ENCODE data around the gene BPIFB6.

The BPIFB6 gene

DNA sequence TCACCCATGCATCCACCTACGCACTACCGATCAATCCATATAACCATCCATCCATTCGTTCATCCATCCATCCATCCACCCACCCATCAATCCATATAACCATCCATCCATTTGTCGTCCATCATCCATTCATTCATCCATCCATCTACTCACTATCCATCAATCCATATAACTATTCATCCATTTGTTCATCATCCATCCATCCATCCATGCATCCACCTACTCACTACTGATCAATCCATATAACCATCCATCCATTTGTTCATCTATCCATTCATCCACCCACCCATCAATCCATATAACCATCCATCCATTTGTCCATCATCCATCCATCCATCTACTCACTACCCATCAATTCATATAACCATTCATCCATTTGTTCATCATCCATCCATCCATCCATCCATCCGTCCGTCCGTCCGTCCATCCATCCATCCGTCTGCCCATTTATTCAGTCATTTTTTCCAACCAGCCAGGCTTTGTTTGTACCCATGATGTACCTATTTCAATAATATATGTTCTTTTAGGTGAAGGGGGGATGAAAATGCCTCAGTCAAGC is 6.1 kb upstream of the BPIFB6 start:
- 100% methylated on average over 8 of the region's 9 CpGs for WGBS (ENCODE audit: insufficient coverage, insufficient read length)
- no peaks in the 10 kb centered on the region for H3K27me3 ChIP-seq (ENCODE audit: control insufficient read depth, insufficient read depth, low read length)

DNA sequence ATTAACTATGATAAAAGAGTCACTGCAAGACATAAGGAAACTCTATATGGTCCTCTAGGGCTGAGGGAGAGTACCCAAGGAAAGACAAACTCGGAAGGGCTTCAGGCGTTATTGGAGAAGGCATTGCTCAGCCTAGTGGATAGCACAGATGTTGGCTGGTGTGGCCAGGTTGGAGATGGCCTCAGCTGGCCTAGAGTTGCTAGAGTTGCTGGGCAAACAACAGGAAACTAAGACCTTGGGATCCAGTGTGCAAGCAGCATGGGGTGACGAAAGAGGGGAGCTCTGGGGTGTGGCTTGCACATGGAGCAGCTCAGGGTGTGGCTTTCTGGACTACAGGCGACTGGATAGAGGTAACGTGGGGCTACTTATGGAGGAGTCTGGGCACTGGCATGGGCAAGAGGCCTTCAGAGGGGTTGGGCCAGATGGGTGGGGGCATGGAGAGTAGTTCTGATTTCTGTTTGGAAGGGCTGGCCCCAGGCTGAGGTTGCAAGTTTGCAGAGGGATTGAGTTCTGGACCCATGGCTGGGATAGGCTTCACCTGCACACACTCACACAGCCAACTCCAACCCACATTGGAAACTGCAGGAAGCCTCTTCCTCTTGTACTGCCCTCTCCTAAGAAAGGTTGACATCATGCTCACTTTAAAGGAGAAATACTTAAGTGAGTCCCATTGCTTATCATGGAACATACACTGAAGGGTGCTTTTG is 5.2 kb upstream of the BPIFB6 start:
- no peaks in the 10 kb centered on the region for H3K9me3 ChIP-seq (ENCODE audit: control insufficient read depth, insufficient read depth, low read length)
- H3K4me1 ChIP-seq (ENCODE audit: control insufficient read depth, insufficient read depth, low read length): no peaks in the 10 kb centered on the region; the same call in 1 of the 2 replicates
- no peaks in the 10 kb centered on the region for H3K27me3 ChIP-seq (ENCODE audit: control insufficient read depth, insufficient read depth, low read length)
- H3K4me3 ChIP-seq (ENCODE audit: low read length): no peak overlapping the region
- no CpG with 5 or more reads among the region's 5 CpGs for WGBS (ENCODE audit: insufficient coverage, insufficient read length)
- no peak for DNase-seq (ENCODE audit: low read depth, low spot score)
- no peaks in the 10 kb centered on the region for H3K36me3 ChIP-seq (ENCODE audit: control insufficient read depth, insufficient read depth, low read length)
- H3K27ac ChIP-seq (ENCODE audit: low read length): no peak overlapping the region

More for the DNA sequence above, 6.1 kb upstream of the BPIFB6 start:
- DNase-seq (ENCODE audit: low read depth, low spot score): no peak
- no peak overlapping the region for H3K27ac ChIP-seq (ENCODE audit: low read length)
- H3K4me3 ChIP-seq (ENCODE audit: low read length): no peak overlapping the region
- no peaks in the 10 kb centered on the region for H3K36me3 ChIP-seq (ENCODE audit: control insufficient read depth, insufficient read depth, low read length)
- H3K4me1 ChIP-seq (ENCODE audit: control insufficient read depth, insufficient read depth, low read length): no peaks in the 10 kb centered on the region; the same call in 1 of the 2 replicates
- H3K9me3 ChIP-seq (ENCODE audit: control insufficient read depth, insufficient read depth, low read length): no peaks in the 10 kb centered on the region

DNA sequence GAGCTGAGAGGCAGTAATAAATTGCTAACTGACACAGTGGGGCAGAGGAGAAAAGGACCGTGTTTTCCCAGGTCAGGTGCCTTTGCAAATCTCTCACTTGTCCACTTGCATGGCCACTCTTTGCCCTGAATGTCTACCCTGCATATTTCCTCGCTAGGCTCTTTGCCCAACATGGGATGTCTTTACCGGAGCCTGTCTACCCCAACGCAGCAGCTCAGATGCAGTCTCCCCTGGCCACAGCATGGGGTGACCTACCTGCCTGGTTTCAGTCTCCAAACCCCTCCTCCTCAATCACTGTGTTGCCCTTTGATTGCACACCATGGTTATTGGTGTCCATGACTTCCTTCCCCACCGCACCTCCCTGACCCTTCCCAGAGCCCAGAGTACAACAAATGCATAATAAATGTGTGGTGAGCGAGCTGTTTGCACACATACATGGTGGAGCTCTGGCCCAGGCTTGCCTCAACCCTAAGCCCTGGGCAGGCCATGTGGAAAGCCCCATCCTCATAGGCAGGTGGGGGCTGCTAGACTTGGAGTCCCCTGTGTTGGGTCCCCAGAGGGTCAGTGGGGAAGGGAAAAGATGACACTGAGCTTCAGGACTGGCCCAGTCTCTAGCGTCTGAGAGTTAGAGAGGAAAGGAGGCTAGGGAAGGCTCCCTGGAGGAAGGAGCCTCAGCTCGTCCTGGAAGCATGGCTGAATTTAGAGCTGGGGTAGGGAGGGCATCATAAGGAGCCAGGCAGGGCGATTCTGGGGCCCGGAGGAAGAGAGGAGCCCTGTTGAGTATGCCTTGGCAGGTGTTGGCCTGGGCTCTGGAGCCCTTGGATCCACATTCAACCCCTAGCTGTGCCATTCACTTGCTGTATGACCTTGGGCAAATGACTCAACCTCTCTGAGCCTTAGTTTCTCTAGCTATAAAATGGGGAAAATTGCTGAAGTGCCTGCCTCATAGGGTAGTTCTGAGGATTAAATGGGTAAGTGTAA is 4.4 kb upstream of the BPIFB6 start:
- H3K4me1 ChIP-seq (ENCODE audit: control insufficient read depth, insufficient read depth, low read length): no peaks in the 10 kb centered on the region; the same call in 1 of the 2 replicates
- H3K9me3 ChIP-seq (ENCODE audit: control insufficient read depth, insufficient read depth, low read length): no peaks in the 10 kb centered on the region
- H3K27ac ChIP-seq (ENCODE audit: low read length): no peak overlapping the region
- no peaks in the 10 kb centered on the region for H3K27me3 ChIP-seq (ENCODE audit: control insufficient read depth, insufficient read depth, low read length)
- no peaks in the 10 kb centered on the region for H3K36me3 ChIP-seq (ENCODE audit: control insufficient read depth, insufficient read depth, low read length)
- DNase-seq (ENCODE audit: low read depth, low spot score): no peak
- no CpG with 5 or more reads among the region's 10 CpGs for WGBS (ENCODE audit: insufficient coverage, insufficient read length)
- no peak overlapping the region for H3K4me3 ChIP-seq (ENCODE audit: low read length)

DNA sequence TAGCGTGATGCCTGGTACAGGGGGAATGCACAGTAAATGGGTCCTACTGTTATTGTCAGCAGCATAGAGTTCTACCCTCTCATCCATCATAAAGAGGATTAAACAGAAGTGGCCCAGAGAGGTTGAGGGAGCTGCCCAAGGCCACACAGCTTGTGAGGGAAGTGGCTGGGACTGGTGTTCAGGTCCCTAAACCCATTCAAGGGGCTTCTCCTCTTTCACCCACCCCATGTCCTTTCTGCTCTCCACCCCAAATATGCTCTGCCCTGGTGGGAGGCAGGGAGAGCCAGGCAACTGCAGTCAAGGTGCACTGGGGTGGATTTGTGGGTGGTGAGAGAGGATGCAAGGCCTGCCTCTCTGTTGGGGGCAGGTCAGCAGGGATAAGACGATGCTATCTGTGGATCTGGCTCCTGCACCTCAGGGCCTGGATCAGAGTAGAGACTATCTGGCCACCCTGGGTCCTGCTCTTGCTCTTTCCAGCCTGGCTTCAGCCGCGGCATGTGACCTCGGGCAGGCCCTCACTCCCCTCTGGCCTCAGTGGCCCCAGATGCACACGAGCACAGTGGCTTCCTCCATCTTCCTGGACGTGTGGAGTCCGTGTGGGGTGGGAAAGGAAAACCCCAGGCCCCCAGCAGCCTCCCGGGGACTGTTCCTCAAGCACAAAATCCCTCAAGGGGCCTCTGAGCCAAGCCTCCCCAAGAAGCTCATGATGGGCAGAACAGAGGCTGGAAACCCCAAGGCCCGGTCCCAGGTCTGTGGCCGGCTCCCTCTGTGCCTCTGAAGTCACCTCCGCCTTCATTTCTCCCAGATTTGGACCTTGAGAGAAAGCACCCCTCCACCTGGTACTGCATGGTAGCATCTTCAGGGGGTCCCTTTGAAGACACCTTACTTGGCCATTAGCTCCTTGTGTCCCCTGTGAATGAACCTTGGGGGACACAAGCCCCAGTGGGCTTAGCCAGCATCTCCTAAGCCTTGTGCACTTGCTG is 3.4 kb upstream of the BPIFB6 start:
- H3K4me3 ChIP-seq (ENCODE audit: low read length): no peak overlapping the region
- H3K27me3 ChIP-seq (ENCODE audit: control insufficient read depth, insufficient read depth, low read length): no peaks in the 10 kb centered on the region
- WGBS (ENCODE audit: insufficient coverage, insufficient read length): no CpG with 5 or more reads among the region's 12 CpGs
- H3K9me3 ChIP-seq (ENCODE audit: control insufficient read depth, insufficient read depth, low read length): no peaks in the 10 kb centered on the region
- H3K36me3 ChIP-seq (ENCODE audit: control insufficient read depth, insufficient read depth, low read length): no peaks in the 10 kb centered on the region
- H3K27ac ChIP-seq (ENCODE audit: low read length): no peak overlapping the region
- no peaks in the 10 kb centered on the region; the same call in 1 of the 2 replicates for H3K4me1 ChIP-seq (ENCODE audit: control insufficient read depth, insufficient read depth, low read length)
- no peak for DNase-seq (ENCODE audit: low read depth, low spot score)

DNA sequence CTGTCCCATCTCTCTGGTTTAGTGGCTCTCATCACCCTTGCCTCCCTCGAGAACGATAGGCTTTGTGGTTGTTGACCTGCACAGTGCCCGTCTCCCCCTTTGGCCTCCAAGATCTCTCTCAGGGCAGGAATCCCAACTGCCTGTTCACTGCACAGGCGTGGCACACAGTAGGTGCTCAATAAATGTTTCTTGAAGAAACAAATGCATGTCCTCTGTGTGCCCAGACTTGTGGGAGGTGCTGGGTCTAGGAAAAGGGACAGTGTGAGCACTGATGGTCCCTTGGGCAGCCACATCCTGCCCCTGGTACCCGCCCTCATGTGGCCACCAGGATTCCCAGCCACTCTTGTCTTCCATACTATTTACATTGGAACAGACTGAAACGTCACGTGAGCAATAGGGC is 2.6 kb upstream of the BPIFB6 start:
- H3K27me3 ChIP-seq (ENCODE audit: control insufficient read depth, insufficient read depth, low read length): no peaks in the 10 kb centered on the region
- no peak overlapping the region for H3K4me3 ChIP-seq (ENCODE audit: low read length)
- H3K4me1 ChIP-seq (ENCODE audit: control insufficient read depth, insufficient read depth, low read length): no peaks in the 10 kb centered on the region; the same call in 1 of the 2 replicates
- no peaks in the 10 kb centered on the region for H3K36me3 ChIP-seq (ENCODE audit: control insufficient read depth, insufficient read depth, low read length)
- H3K27ac ChIP-seq (ENCODE audit: low read length): no peak overlapping the region
- no CpG with 5 or more reads among the region's 7 CpGs for WGBS (ENCODE audit: insufficient coverage, insufficient read length)
- no peaks in the 10 kb centered on the region for H3K9me3 ChIP-seq (ENCODE audit: control insufficient read depth, insufficient read depth, low read length)
- no peak for DNase-seq (ENCODE audit: low read depth, low spot score)

DNA sequence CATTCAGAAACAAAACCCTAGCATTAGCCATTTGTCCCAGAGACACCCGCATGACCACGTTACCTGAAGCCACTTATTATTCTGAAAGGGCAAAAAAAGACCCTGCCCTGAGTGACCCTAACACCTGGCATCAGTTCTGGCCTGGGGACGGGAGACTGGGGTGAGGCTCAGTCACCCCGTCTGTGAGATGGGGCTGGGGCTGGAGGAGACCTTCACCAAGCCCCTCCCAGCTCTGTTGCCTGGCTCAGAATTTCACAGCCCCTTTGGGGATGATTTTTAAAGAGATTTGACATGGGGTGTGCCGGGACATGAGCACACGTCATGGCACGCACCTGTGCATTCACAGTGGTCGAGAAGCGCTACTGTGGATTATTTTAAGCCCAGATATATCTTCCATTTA is 1.4 kb upstream of the BPIFB6 start:
- DNase-seq (ENCODE audit: low read depth, low spot score): no peak
- no CpG with 5 or more reads among the region's 9 CpGs for WGBS (ENCODE audit: insufficient coverage, insufficient read length)
- H3K9me3 ChIP-seq (ENCODE audit: control insufficient read depth, insufficient read depth, low read length): no peaks in the 10 kb centered on the region
- no peaks in the 10 kb centered on the region for H3K27me3 ChIP-seq (ENCODE audit: control insufficient read depth, insufficient read depth, low read length)
- no peaks in the 10 kb centered on the region for H3K36me3 ChIP-seq (ENCODE audit: control insufficient read depth, insufficient read depth, low read length)
- H3K4me3 ChIP-seq (ENCODE audit: low read length): no peak overlapping the region
- no peaks in the 10 kb centered on the region; the same call in 1 of the 2 replicates for H3K4me1 ChIP-seq (ENCODE audit: control insufficient read depth, insufficient read depth, low read length)
- H3K27ac ChIP-seq (ENCODE audit: low read length): no peak overlapping the region

DNA sequence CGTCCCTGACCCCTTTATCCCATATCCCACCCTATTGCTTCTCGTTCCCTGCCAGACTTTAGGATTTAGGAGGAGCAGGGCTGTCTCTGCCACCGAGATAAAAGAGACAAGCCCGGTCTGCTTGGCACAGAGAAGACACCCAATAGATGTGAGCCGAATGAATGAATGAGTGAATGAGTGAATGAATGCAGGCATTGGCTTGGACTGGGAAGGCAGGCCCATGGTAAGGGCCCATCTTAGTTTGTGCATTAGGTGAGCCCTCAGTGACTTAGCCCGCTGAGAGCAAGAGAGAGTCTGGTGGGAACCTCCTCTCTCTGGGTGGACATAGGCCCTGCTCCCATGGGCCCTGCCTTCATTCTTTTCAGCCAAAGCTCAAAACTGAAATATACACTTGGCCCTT is 879 bp upstream of the BPIFB6 start:
- no peak overlapping the region for H3K27ac ChIP-seq (ENCODE audit: low read length)
- no peak overlapping the region for H3K4me3 ChIP-seq (ENCODE audit: low read length)
- no peaks in the 10 kb centered on the region for H3K9me3 ChIP-seq (ENCODE audit: control insufficient read depth, insufficient read depth, low read length)
- H3K27me3 ChIP-seq (ENCODE audit: control insufficient read depth, insufficient read depth, low read length): no peaks in the 10 kb centered on the region
- no peaks in the 10 kb centered on the region for H3K36me3 ChIP-seq (ENCODE audit: control insufficient read depth, insufficient read depth, low read length)
- no peak for DNase-seq (ENCODE audit: low read depth, low spot score)
- H3K4me1 ChIP-seq (ENCODE audit: control insufficient read depth, insufficient read depth, low read length): no peaks in the 10 kb centered on the region; the same call in 1 of the 2 replicates
- no CpG with 5 or more reads among the region's 6 CpGs for WGBS (ENCODE audit: insufficient coverage, insufficient read length)

DNA sequence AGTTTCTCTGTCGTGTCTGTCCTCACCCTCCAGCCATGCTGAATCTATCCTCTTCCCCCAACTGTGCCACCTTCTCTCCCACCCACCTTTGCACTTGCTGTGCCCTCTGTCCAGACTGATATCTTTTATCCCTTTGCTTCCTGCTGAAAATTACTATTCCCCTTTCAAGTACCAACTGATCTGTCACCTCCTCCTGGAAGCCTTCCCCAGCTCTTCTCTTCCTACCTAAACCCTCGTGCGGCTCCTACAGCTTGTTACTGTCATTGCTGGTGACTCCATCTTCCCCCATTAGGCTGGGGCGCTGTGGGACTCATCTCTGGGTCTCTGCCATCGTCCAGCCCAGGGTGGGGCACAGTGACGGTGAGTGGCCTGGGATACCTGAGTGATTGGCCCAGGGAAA is 1.1 kb downstream of the BPIFB6 start:
- H3K4me3 ChIP-seq (ENCODE audit: low read length): no peak overlapping the region
- H3K4me1 ChIP-seq (ENCODE audit: control insufficient read depth, insufficient read depth, low read length): no peaks in the 10 kb centered on the region
- no peaks in the 10 kb centered on the region for H3K27me3 ChIP-seq (ENCODE audit: control insufficient read depth, insufficient read depth, low read length)
- no CpG with 5 or more reads among the region's 6 CpGs for WGBS (ENCODE audit: insufficient coverage, insufficient read length)
- no peaks in the 10 kb centered on the region for H3K36me3 ChIP-seq (ENCODE audit: control insufficient read depth, insufficient read depth, low read length)
- no peak overlapping the region for H3K27ac ChIP-seq (ENCODE audit: low read length)
- no peak for DNase-seq (ENCODE audit: low read depth, low spot score)
- H3K9me3 ChIP-seq (ENCODE audit: control insufficient read depth, insufficient read depth, low read length): no peaks in the 10 kb centered on the region

DNA sequence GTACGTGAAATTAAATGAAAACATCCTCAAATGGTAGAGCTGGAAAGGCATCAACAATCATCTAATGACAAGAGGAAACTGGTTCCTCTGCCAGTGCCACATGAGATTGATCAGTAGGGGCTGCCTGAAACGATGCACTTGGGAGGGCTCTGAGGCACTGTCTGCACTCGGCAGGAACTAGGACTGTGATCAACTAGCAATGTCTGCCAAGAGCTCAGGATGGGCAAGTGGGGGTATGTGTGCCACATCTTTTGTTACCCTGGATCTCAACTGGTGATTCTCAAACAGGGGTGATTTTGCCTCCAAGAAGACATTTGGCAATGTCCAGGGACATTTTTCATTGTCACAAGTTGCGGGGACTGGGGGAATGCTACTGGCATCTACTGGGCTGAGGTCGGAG is 1.9 kb downstream of the BPIFB6 start:
- H3K27ac ChIP-seq (ENCODE audit: low read length): no peak overlapping the region
- no peaks in the 10 kb centered on the region for H3K36me3 ChIP-seq (ENCODE audit: control insufficient read depth, insufficient read depth, low read length)
- no CpG with 5 or more reads among the region's 5 CpGs for WGBS (ENCODE audit: insufficient coverage, insufficient read length)
- no peaks in the 10 kb centered on the region for H3K4me1 ChIP-seq (ENCODE audit: control insufficient read depth, insufficient read depth, low read length)
- DNase-seq (ENCODE audit: low read depth, low spot score): no peak
- H3K4me3 ChIP-seq (ENCODE audit: low read length): no peak overlapping the region
- no peaks in the 10 kb centered on the region for H3K9me3 ChIP-seq (ENCODE audit: control insufficient read depth, insufficient read depth, low read length)
- no peaks in the 10 kb centered on the region for H3K27me3 ChIP-seq (ENCODE audit: control insufficient read depth, insufficient read depth, low read length)

All from iPS DF 6.9 (cell line).